CD14-positive monocyte (primary cell): ENCODE measurements around the gene NDRG3. TPM values are rescaled to one million over a fixed set of nuclear protein-coding genes. Genes with fewer than 3 reads are reported as not detected.

ENCODE experiments used
- DNase-seq, 3 donors: peaks; one replicate each; pipeline ENCODE4 v3.0.0-alpha.2; 2011 to 2022
- H2AFZ ChIP-seq: 2 replicates; pipeline ENCODE4 v1.6.0; 2012; ENCODE audit warnings: mild to moderate bottlenecking, low read depth, low read length, inconsistent platforms; ENCODE audit not compliant: insufficient read depth, poor library complexity, severe bottlenecking
- H3K27ac ChIP-seq, 2 donors: 1 replicate in 1 of 2; 2 replicates in 1 of 2; pipeline ENCODE4 v1.5.1; 2012 to 2013; ENCODE audit warnings: low read length in 2 of 2, control low read depth in 1 of 2, inconsistent platforms in 1 of 2, low read depth in 1 of 2, mild to moderate bottlenecking in 1 of 2
- H3K27me3 ChIP-seq, 2 donors: one replicate each; pipeline versions ENCODE4 v1.6.0 to v1.6.1; 2011 to 2013; ENCODE audit warnings: low read length in 2 of 2; ENCODE audit not compliant: control insufficient read depth in 2 of 2, insufficient read depth in 2 of 2
- H3K36me3 ChIP-seq, 2 donors: replicated peaks in 1 of 2; 1 replicate in 1 of 2; 2 replicates in 1 of 2; pipeline versions ENCODE4 v1.5.1 to v1.6.1; 2012 to 2013; ENCODE audit warnings: low read length in 2 of 2, control low read depth in 1 of 2, inconsistent platforms in 1 of 2, mild to moderate bottlenecking in 1 of 2; ENCODE audit not compliant: insufficient read depth in 2 of 2, control insufficient read depth in 1 of 2
- H3K4me1 ChIP-seq, 2 donors: 1 replicate in 1 of 2; 2 replicates in 1 of 2; pipeline versions ENCODE4 v1.5.1 to v1.6.1; 2012 to 2013; ENCODE audit warnings: low read length in 2 of 2, control low read depth in 1 of 2, inconsistent platforms in 1 of 2, mild to moderate bottlenecking in 1 of 2, moderate library complexity in 1 of 2; ENCODE audit not compliant: insufficient read depth in 2 of 2, control insufficient read depth in 1 of 2
- H3K4me2 ChIP-seq: replicated peaks from 2 replicates; pipeline ENCODE3; 2012; ENCODE audit warnings: low read length, moderate library complexity, mild to moderate bottlenecking; ENCODE audit not compliant: poor library complexity, severe bottlenecking; ENCODE audit errors: extremely low read depth
- H3K4me3 ChIP-seq, 3 experiments: fragments of 200-600 bp in 1 of 3; sonication (generic) in 1 of 3; replicated peaks in 1 of 3; 1 replicate in 2 of 3; 2 replicates in 1 of 3; pipeline ENCODE4 v1.5.1; 2011 to 2013; ENCODE audit warnings: low read length in 3 of 3, mild to moderate bottlenecking in 3 of 3, control low read depth in 2 of 3, low read depth in 2 of 3, inconsistent platforms in 1 of 3, moderate library complexity in 1 of 3
- H3K79me2 ChIP-seq: 2 replicates; pipeline ENCODE4 v1.6.0; 2012; ENCODE audit warnings: mild to moderate bottlenecking, control low read depth, inconsistent platforms, low read length, moderate library complexity; ENCODE audit not compliant: insufficient read depth
- H3K9ac ChIP-seq: 2 replicates; pipeline ENCODE4 v1.6.0; 2017; ENCODE audit warnings: low read length, mild to moderate bottlenecking; ENCODE audit not compliant: insufficient read depth, poor library complexity, severe bottlenecking
- H3K9me3 ChIP-seq, 2 donors: replicated peaks in 1 of 2; 1 replicate in 1 of 2; 2 replicates in 1 of 2; pipeline versions ENCODE4 v1.5.1 to v1.6.1; 2012 to 2013; ENCODE audit warnings: low read length in 2 of 2, control low read depth in 1 of 2; ENCODE audit not compliant: control insufficient read depth in 1 of 2, insufficient read depth in 1 of 2
- H4K20me1 ChIP-seq: 2 replicates; pipeline ENCODE4 v1.6.0; 2012; ENCODE audit warnings: mild to moderate bottlenecking, low read length, control low read depth, moderate library complexity; ENCODE audit not compliant: insufficient read depth
- H3K27ac Mint-ChIP-seq, 7 donors: one replicate each; pipeline ENCODE4 v1.8.0; 2020; ENCODE audit warnings: mild to moderate bottlenecking in 7 of 7, mixed read lengths in 7 of 7, moderate library complexity in 6 of 7, inconsistent platforms in 2 of 7
- H3K27me3 Mint-ChIP-seq, 3 donors: one replicate each; pipeline ENCODE4 v1.8.0; 2021 to 2022; ENCODE audit warnings: low read depth in 3 of 3, mild to moderate bottlenecking in 3 of 3, mixed read lengths in 3 of 3, moderate library complexity in 3 of 3, inconsistent platforms in 1 of 3
- H3K36me3 Mint-ChIP-seq, 2 donors: one replicate each; pipeline ENCODE4 v1.8.0; 2020; ENCODE audit warnings: mixed read lengths in 2 of 2, inconsistent platforms in 1 of 2, mild to moderate bottlenecking in 1 of 2
- H3K4me1 Mint-ChIP-seq: one replicate; pipeline ENCODE4 v1.8.0; 2020; ENCODE audit warnings: mild to moderate bottlenecking, mixed read lengths
- H3K4me3 Mint-ChIP-seq, 2 donors: one replicate each; pipeline ENCODE4 v1.8.0; 2020; ENCODE audit warnings: mild to moderate bottlenecking in 2 of 2, mixed read lengths in 2 of 2, moderate library complexity in 1 of 2
- H3K9me3 Mint-ChIP-seq, 7 donors: one replicate each; pipeline ENCODE4 v1.8.0; 2020 to 2022; ENCODE audit warnings: mixed read lengths in 7 of 7, mild to moderate bottlenecking in 6 of 7, moderate library complexity in 6 of 7, inconsistent platforms in 2 of 7
- WGBS: methylation state at CpG from one replicate; pipeline ENCODE4 v1.1.5; 2013; ENCODE audit warnings: missing lambda C conversion rate; ENCODE audit not compliant: insufficient coverage; 5-methylcytosine and 5-hydroxymethylcytosine counted together
- intact Hi-C, 2 donors: fragments of 100-400 bp; cut with micrococcal nuclease; formaldehyde crosslinking; loops; one replicate each; pipeline versions ENCODE4 v1.15.0 to v1.15.1; 2023
- polyA plus RNA-seq, 3 donors: library from polyadenylated mRNA; depleted of rRNA in 1 of 3; unstranded in 2 of 3; stranded (reverse) in 1 of 3; fragments of 300-500 nt in 2 of 3; fragments of >200 nt in 1 of 3; fragmentation: Illumina TruSeq in 2 of 3; gene quantifications; 1 replicate in 2 of 3; 2 replicates in 1 of 3; pipeline ENCODE4 v1.2.3, GENCODE V29; 2012 to 2021
- small RNA-seq: library from RNA; depleted of rRNA; stranded (forward); fragments of <200 nt; gene quantifications from one replicate; pipeline ENCODE3, GENCODE V24; 2012; ENCODE audit warnings: low read depth; ENCODE audit not compliant: insufficient read length
- TF ChIP-seq, protein P1 (sequence below): fragments of 200-600 bp; IDR thresholded peaks from one replicate; pipeline ENCODE4 v1.8.0; 2022; ENCODE audit warnings: antibody characterized with exemption, mild to moderate bottlenecking

The NDRG3 gene
- polyA plus RNA-seq, 3 donors = 16.0 to 23.2 (median 21.7) TPM

DNA sequence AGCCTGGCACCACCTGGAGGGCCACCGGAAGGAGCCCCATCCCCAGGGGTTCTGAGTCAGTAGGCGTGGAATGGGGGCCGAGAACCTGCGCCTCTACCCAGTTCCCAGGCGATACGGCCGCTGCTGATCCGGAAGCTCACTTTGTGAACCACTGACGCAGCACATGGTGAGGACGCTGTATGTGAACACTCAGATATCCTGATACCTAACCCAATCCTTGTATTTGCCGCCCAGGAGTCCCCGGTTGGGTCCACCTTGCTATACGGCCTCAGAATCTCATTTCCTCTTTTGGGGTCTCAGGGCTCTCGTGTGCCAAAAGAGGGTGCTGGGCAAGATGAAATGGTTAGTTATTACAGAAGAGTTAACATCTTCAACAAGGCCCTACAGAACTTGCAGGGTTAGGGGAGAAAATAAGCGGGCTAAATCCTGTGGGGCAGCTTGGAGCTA, 140.9 kb downstream of the NDRG3 start:
- Histone ChIP-seq H3K79me2 (peaks cover 44% of the 10 kb centered on the region), H3K27ac (peak overlapping the region; percentile 96 to 97), H3K36me3 (peaks cover 23 to 27% of the 10 kb centered on the region in 2 donors), H4K20me1 (peaks cover 43% of the 10 kb centered on the region), H3K9ac (peak overlapping the region; percentile 93), H3K9me3 (no peaks in the 10 kb centered on the region), H3K4me2 (peak overlapping the region; percentile 96), H3K27me3 (no peaks in the 10 kb centered on the region), H2AFZ (peak overlapping the region; percentile 74), H3K4me3 (peak overlapping the region; percentile 26 to 100 (median 40)), H3K4me1 (peaks cover 46 to 52% of the 10 kb centered on the region in 2 donors)
- peak overlapping the region; percentile 96 to 99 (median 98) for H3K27ac Mint-ChIP-seq
- H3K4me3 Mint-ChIP-seq = peak overlapping the region; percentile 91 to 98
- TF ChIP-seq, protein P1, sequence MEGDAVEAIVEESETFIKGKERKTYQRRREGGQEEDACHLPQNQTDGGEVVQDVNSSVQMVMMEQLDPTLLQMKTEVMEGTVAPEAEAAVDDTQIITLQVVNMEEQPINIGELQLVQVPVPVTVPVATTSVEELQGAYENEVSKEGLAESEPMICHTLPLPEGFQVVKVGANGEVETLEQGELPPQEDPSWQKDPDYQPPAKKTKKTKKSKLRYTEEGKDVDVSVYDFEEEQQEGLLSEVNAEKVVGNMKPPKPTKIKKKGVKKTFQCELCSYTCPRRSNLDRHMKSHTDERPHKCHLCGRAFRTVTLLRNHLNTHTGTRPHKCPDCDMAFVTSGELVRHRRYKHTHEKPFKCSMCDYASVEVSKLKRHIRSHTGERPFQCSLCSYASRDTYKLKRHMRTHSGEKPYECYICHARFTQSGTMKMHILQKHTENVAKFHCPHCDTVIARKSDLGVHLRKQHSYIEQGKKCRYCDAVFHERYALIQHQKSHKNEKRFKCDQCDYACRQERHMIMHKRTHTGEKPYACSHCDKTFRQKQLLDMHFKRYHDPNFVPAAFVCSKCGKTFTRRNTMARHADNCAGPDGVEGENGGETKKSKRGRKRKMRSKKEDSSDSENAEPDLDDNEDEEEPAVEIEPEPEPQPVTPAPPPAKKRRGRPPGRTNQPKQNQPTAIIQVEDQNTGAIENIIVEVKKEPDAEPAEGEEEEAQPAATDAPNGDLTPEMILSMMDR = no peak
- WGBS = 17% methylated on average over 11 of the region's 15 CpGs
- H3K27me3 Mint-ChIP-seq = peaks cover 0 to 4% (median 3%) of the 10 kb centered on the region in 3 donors
- peaks cover 26 to 28% of the 10 kb centered on the region in 2 donors for H3K36me3 Mint-ChIP-seq
- intact Hi-C loops = loop anchor here (1.0 to 5.0 kb wide), 6 partner anchors 17 to 144 kb away; partner anchors contain the start of gene TGIF2 (in 1 of the 2)
- peaks cover 0 to 1% (median 0%) of the 10 kb centered on the region in 7 donors for H3K9me3 Mint-ChIP-seq
- peak in 2 of 3 donors; percentile 52 to 78 for DNase-seq
- H3K4me1 Mint-ChIP-seq = peaks cover 40% of the 10 kb centered on the region

Small RNA genes lying within 50 kb of the gene (small RNA-seq; reads per million reads assigned to genes)
- not detected for gene RF00019

Other genes starting within 250 kb of the NDRG3 start
- gene MYL9, start 204.6 kb downstream of the NDRG3 start, polyA plus RNA-seq = under 1 TPM in 2 of 3 donors, not detected in 1; 0.08 to 0.20 TPM
- 10 to 100 TPM; 11.0 to 15.9 (median 12.2) TPM for gene TGIF2, start 172.5 kb downstream of the NDRG3 start, polyA plus RNA-seq
- 100 to 1,000 TPM; 325 to 790 (median 757) TPM for gene RAB5IF, start 140.3 kb downstream of the NDRG3 start, polyA plus RNA-seq
- under 1 TPM; 0.16 to 0.19 (median 0.17) TPM for gene SLA2, start 99.9 kb downstream of the NDRG3 start, polyA plus RNA-seq
- gene DSN1, start 27.7 kb upstream of the NDRG3 start, polyA plus RNA-seq = 1 to 10 TPM; 4.9 to 5.2 (median 5.1) TPM
- not detected for gene TLDC2, start 130.0 kb upstream of the NDRG3 start, polyA plus RNA-seq
- gene SAMHD1, start 205.6 kb upstream of the NDRG3 start, polyA plus RNA-seq = 100 to 1,000 TPM; 232 to 796 (median 590) TPM